CD4-positive, alpha-beta T cell treated with Interleukin-21 for 1 hour (primary cell): ENCODE results near the gene SLC35F3.
"Not testable (repeated sequence)": the region's sequence is repeated elsewhere in the genome, so short reads cannot be mapped to it uniquely, and the experiment has no call there.

Source experiments
- DNase-seq: peaks from one replicate; pipeline ENCODE4 v3.0.0-alpha.2; 2020

Gene SLC35F3

DNA sequence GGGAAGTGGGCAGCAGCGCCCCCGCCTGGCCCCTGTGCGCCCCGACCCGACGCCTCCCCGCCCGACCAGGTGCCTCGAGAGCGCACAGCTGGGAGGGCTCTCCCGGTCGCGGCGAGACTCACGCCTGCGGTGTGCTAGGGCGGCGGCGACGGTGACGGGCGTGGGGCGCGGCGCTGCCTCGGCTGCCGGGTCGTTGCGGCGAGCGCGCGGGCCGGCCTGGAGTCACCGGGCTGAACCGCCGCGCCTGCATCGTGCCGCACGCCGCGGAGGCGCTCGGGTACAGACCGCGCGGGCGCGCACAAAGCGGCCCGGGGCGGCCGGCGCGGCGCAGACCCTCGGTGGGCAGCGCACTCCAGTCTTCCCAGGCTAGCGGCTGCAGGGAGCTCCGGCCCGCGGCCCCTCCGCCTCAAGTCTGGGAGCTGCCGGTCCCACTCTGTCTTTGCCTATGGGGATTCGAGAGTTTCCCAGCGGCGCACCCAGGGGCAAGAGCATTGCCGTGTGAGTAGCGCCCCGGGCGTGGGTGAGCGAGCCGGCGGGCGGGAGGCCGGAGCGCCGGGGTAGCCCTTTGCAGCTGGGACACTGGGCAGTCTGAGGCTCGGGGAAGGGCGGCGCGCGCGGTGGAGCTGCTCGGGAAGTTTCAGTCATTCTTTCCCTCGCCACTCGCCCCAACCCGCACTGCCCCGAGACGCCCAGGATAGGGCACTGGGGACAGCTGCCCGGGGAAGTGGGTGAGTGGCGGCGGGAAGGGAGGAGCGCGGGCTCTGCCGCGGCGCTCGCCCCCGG is at the start of gene SLC35F3:
Gene SLC35F3 (plus strand): TSS at position 44 of the 783 bp plus-strand sequence.
- no peak for DNase-seq

DNA sequence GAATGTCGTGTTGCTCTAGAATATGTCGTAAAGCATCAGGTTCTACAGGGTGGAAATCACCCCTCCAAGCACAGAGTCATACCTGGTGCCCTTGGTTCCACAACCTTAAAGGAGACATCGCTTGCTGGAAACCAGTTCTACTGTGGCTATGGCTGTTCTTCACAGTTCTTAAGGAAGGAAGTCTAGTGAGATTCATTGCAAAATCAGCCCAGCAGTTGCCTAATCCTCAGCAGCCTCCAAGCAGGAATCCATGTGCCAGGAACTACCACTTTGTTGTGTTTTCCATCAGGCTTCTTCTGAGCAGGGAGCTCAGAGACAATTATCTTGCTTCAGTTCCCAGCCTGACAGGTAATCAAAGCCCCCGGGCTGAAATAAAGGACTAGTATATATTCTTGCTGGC is 45.0 kb upstream of the SLC35F3 start:
- no peak for DNase-seq

DNA sequence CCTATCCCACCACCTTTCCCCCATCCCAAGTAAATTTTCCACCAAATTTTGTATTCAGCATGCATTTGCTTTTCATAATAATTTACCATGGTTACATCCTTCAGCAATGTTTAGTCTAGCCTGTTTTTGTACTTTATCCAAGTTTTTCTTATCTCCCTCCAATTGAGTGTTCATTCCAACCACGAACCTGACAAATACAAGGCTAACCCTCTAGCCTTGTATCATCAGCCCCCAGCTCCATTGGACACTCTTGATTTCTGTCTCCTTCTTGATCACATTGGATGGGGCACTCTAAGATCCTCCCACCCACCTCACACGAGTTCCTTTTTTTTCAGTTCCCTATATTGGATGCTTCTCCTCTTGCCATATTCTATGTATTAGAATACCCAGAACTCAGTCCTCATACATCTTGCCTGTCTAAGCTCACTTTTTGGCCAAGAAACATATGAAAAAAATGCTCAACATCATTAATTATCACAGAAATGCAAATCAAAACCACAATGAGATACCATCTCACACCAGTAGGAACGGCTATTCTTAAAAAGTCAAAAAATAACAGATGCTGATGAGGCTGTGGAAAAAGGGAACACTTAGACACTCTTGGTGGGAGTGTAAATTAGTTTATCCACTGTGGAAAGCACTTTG is 40.5 kb upstream of the SLC35F3 start:
- DNase-seq, result no peak

DNA sequence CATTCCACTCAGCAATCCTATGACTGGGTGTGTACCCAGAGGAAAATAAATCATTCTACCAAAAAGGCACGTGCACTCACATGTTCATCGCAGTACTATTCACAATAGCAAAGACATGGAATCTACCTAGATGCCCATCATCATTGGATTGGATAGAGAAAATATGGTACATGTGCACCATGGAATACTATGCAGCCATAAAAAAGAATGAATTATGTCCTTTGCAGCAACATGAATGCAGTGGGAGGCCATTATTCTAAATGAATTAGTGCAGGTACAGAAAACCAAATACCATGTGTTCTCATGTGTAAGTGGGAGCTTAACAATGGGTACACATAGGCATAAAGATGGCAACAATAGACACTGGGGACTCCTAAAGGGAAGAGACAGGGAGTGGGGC is 39.9 kb upstream of the SLC35F3 start:
- DNase-seq, result no peak

DNA sequence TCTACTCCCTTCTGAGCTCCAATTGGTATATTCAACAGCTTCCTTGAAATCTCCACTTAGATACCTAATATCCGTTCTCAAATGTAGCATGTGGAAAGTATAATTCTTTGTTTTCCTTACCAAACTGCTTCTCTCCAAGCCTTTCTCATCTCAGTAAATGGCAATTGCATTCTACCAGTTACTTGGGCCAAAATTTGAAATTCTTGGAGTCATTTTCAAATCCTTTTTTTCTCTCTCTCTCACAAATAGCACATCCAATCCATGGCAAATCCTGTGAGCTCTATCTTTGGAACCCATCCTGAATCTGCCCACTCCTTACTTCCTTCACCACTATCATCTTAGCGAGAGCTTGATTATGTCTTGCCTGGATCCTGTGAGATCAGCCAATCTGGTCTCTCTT is 39.3 kb upstream of the SLC35F3 start:
- DNase-seq, result no peak

- DNase-seq, result no peak
Measured at GRCh38 chr1:233865902-233866301, 38.6 kb upstream of the SLC35F3 start.

DNA sequence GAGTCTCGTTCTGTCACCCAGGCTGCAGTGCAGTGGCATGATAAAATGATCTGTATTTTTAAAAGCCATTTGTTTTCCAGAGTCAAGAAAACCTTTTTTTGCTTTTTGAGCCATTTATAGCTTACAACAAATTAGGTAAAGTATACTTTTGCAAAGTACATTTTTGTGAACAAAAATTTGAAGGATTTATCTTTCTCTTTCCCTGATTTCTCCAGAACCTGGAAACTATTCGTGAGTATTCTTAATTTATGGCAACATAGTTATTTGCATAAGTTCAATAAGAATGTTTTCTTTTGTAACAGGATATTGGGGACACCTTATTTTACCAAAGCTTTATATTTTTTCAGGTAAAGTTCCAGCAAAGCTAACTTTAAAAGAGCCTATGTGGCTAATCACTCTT is 37.4 kb upstream of the SLC35F3 start:
- DNase-seq, result no peak

GRCh38 chr1:233868461-233868860 is 36.0 kb upstream of the SLC35F3 start:
- DNase-seq, result no peak

- no peak for DNase-seq
Measured at GRCh38 chr1:233869680-233870079, 34.8 kb upstream of the SLC35F3 start.

GRCh38 chr1:233873666-233874065 is 30.8 kb upstream of the SLC35F3 start:
- DNase-seq, result no peak

- no peak for DNase-seq
Measured at GRCh38 chr1:233879841-233880240, 24.6 kb upstream of the SLC35F3 start.

DNA sequence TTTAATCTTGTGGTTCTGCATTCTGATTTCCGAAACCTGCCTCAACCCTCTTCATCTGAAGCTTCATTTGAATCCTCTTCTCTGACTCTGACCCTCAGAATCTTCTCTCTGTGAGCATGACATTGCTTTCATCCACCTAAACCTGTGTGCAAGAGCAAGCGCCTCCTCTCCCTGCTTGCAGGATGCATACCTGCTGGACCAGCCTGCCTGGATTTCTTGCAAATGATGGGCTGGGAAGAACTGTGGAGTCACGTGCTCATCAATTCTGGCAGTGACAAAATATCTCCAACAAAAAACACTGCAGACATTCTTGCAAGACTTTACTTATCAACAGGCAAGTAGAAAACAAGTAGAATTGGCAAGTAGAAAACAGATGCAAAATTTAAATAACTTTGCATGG is 20.8 kb upstream of the SLC35F3 start:
- DNase-seq, result no peak

DNA sequence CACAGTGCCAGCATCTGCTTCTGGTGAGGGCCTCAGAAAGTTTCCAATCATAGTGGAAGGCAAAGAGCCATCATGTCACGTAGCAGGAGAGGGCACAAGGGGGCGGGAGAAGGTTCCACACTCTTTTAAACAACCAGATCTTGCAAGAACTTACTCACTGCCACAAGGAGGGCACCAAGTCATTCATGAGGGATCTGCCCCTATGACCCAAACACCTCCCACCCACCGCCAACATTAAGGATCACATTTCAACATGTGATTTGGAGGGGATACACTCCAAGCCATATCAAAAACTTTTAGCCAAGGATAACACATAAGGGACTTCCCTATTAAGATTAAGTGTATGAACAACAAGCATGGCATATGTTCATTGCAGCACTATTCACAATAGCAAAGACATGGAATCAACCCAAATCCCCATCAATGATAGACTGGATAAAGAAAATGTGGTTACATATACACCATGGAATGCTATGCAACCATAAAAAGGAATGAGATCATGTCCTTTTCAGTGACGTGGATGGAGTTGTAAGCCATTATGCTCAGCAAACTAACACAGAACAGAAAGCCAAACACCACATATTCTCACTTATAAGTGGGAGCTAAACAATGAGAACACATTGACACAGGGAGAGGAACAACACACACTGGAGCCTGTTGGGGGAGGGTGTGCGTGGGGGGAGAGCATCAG is 19.9 kb upstream of the SLC35F3 start:
- DNase-seq, result no peak

DNA sequence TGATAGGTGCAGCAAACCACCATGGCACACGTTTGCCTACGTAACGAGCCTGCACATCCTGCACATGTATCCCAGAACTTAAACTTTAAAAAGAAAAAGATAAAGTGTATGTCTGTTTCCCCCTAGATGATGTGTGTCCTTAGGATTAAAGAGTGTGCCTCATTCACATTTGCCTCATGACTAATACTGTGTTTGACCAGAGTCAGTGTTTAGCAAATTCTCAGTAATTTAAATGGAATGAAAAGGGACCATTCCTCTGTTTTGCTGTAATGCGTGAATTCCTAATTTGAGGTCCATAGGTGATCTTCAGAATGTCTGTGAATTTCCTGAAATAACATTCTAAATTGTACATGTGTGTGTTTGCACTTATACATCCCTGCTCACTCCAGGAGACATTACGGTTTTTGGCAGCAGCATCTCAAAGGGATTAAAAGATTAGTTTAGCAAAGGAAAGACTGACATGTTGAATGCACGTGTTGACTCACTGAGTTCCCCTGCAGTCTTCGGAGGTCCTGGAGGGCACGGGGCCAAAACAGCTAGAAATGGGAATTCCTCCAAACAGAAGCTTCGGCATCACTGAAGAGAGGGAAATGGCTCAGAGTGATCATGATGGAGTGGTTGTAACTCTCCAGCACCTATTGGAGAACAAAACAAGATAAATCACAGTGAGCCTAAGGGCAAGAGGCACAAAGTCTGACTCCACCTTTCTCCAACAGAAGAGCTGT is 19.1 kb upstream of the SLC35F3 start:
- no peak for DNase-seq

DNA sequence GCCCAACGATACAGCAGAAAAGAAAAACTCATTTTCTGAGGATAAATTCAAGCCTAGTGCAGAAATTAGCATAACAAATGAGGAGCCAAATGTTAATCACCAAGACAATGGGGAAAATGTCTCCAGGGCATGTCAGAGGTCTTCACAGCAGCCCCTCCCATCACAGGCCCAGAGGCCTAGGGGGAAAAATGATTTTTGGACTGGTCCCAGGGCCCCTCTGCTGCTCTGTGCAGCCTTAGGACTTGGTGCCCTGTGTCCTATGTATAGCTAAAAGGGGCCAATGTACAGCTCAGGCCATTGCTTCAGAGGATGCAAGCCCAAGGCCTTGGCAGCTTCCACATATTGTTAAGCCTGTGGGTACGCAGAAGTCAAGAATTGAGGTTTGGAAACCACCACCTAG is 13.3 kb upstream of the SLC35F3 start:
- not testable (repeated sequence) for DNase-seq

GRCh38 chr1:233897325-233898162 is 6.9 kb upstream of the SLC35F3 start:
- no peak for DNase-seq

GRCh38 chr1:233901495-233901894 is 3.0 kb upstream of the SLC35F3 start:
- no peak for DNase-seq

DNA sequence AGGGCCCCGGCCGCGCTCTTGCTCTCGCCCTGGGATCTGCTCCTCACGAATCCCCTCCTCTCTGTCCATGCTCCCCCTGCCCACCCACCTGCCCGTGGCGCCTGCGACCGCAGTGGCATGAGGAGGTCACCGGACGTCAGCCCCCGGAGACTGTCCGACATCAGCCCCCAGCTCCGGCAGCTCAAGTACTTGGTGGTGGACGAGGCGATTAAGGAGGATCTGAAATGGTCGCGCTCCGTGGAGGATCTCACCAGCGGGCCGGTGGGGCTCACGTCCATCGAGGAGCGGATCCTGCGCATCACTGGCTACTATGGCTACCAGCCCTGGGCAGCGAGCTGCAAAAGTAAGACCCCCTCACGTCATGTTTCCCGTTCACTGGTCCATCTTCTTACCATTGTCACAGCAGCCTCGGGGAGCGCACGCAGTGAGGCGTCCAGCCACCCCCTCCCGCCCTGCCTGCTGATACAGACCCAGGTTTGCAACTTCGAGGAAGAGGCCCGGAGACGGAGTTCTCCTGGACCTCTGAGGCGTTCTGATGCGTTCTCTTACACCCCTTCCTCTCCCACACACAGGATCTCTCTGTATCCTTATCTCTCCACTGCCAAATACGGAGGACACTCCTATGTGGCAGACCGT is 1.1 kb downstream of the SLC35F3 start:
- no peak for DNase-seq

DNA sequence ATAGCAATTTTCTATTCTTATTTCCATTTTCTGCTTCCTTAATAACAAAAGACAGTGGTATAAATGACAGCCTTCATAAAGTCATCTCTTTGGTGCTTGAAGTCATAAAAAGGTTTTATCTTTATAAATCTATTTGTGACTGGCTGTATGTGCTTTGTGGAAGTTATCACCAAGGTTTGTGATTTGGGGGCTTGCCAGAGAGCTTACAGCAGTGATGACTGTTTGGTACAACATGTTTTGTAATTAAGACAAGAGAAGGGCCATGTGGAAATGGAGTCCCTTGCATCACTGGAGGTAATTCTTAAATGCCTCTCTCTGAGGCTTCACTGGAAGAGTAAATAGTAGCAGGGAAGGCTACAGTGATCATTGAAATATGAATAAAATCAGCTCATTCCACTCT is 2.7 kb downstream of the SLC35F3 start:
- DNase-seq, result no peak

GRCh38 chr1:233908092-233908491 is 3.6 kb downstream of the SLC35F3 start:
- DNase-seq, result no peak

DNA sequence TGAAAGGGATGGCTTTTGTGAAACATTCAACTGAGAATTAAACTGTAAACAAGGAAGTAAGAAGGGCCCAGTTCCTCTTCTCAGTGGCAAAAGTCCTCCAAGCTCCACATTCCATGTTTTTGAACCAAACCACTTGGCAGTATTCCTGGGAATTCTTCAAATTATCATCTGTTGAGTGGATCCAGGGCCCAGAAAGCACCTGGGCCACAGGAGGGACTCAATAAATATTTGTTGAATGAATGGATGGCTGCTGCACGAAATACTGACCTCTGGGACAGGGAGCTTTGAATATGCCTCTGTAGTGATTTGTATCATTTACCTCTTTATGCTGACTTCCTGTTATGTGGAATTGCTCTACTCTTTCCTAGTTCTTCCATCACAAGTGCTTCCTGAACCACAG is 4.7 kb downstream of the SLC35F3 start:
- no peak for DNase-seq

- DNase-seq, result no peak
Measured at GRCh38 chr1:233912447-233912846, 8.0 kb downstream of the SLC35F3 start.
